Prostate gland (tissue), 2 donors: ENCODE data around the gene MDC1.

ENCODE experiments used
- CTCF ChIP-seq, 4 experiments: fragments of 200-600 bp in 2 of 4; fragments of 450-650 bp in 2 of 4; sonication (generic) in 2 of 4; IDR thresholded peaks; 1 replicate in 3 of 4; 2 replicates in 1 of 4; pipeline ENCODE4 v1.5.1; 2016 to 2019; ENCODE audit warnings: antibody characterized with exemption in 4 of 4, mild to moderate bottlenecking in 2 of 4, moderate library complexity in 2 of 4
- POLR2A ChIP-seq: fragments of 450-650 bp; IDR thresholded peaks from one replicate; pipeline ENCODE4 v1.6.1; 2016; ENCODE audit warnings: antibody characterized with exemption, mild to moderate bottlenecking

GRCh38 chr6:30754631-30755030 is 37.5 kb upstream of the MDC1 start:
- TF ChIP-seq CTCF (IDR thresholded peaks at IDR 0.05) (no peak), POLR2A (no peak)
